GM23338 (cell line): Measurements from ENCODE around the gene GLYATL3.

ENCODE experiments used
- CREB1 ChIP-seq: fragments of 250-450 bp; sonication (Bioruptor Pico); IDR thresholded peaks from 2 replicates; pipeline ENCODE4 v1.5.0; 2020; ENCODE audit warnings: low read depth, mild to moderate bottlenecking, moderate library complexity
- CTCF ChIP-seq, 2 experiments: fragments of 200-600 bp in 1 of 2; sonication (generic) in 1 of 2; conservative IDR thresholded peaks; 2 replicates each; pipeline versions ENCODE4 v1.5.1 to v1.6.1; 2016 to 2017; ENCODE audit warnings: antibody characterized with exemption in 2 of 2, low read depth in 2 of 2, mild to moderate bottlenecking in 2 of 2, moderate library complexity in 1 of 2
- ETS1 ChIP-seq: IDR thresholded peaks from 2 replicates; pipeline ENCODE4 v1.6.1; 2016; ENCODE audit warnings: antibody characterized with exemption
- EZH2 ChIP-seq: fragments of 200-600 bp; sonication (generic); IDR thresholded peaks from one replicate; pipeline ENCODE4 v1.8.0; 2017; ENCODE audit warnings: antibody characterized with exemption, mild to moderate bottlenecking, low read depth; ENCODE audit not compliant: unreplicated experiment
- EZH2phosphoT487 ChIP-seq: fragments of 200-600 bp; sonication (generic); IDR thresholded peaks from one replicate; pipeline ENCODE4 v1.8.1; 2018; ENCODE audit warnings: antibody characterized with exemption; ENCODE audit not compliant: unreplicated experiment
- JUNB ChIP-seq: IDR thresholded peaks from one replicate; pipeline ENCODE4 v1.6.1; 2016; ENCODE audit warnings: antibody characterized with exemption; ENCODE audit not compliant: unreplicated experiment
- NANOG ChIP-seq: IDR thresholded peaks from 2 replicates; pipeline ENCODE4 v1.6.1; 2016; ENCODE audit warnings: antibody characterized with exemption, borderline replicate concordance
- POLR2AphosphoS5 ChIP-seq: IDR thresholded peaks from 2 replicates; pipeline ENCODE4 v1.6.1; 2016; ENCODE audit warnings: antibody characterized with exemption, low read depth
- STAT1 ChIP-seq: IDR thresholded peaks from one replicate; pipeline ENCODE4 v1.6.1; 2016; ENCODE audit warnings: antibody characterized with exemption; ENCODE audit not compliant: unreplicated experiment
- ZNF331 ChIP-seq: fragments of 250-450 bp; sonication (Bioruptor Pico); IDR thresholded peaks from 2 replicates; pipeline ENCODE4 v1.5.0; 2020; ENCODE audit warnings: low read depth, mild to moderate bottlenecking, moderate library complexity

GRCh38 chr6:49548613-49549304 lies 49.0 kb downstream of the GLYATL3 start:
- peak; percentile 48 to 68 for TF ChIP-seq CTCF (conservative IDR thresholded peaks at IDR 0.05; ENCODE audit: low read depth in 2 of 2)
- TF ChIP-seq POLR2AphosphoS5, result no peak
- TF ChIP-seq CREB1, result no peak
- TF ChIP-seq EZH2, result no peak
- TF ChIP-seq NANOG, result no peak
- TF ChIP-seq EZH2phosphoT487, result no peak
- no peak for TF ChIP-seq ETS1
- TF ChIP-seq STAT1, result no peak
- TF ChIP-seq JUNB, result no peak
- TF ChIP-seq ZNF331 (CRISPR knock-in tag), result no peak
